ENCODE data around the gene N4BP3. TPM values are rescaled to one million over a fixed set of nuclear protein-coding genes. Genes with fewer than 3 reads are reported as not detected.

The N4BP3 gene
- total RNA-seq, 2 experiments from 2014 or later = 26.1 to 28.3 TPM

GRCh38 chr5:178170455-178170854, 57.1 kb downstream of the N4BP3 start:
- H3K4me3 ChIP-seq (ENCODE audit: low read depth, low read length, poor library complexity, severe bottlenecking) = no peak overlapping the region
- BruUV-seq (replicated peaks) = no TSS peak
- H3K79me2 ChIP-seq (ENCODE audit: insufficient read depth, low read depth, low read length) = no peaks in the 10 kb centered on the region
- H4K20me1 ChIP-seq (ENCODE audit: insufficient read depth, low read length) = no peaks in the 10 kb centered on the region
- H3K36me3 ChIP-seq (ENCODE audit: insufficient read depth, low read length) = no peaks in the 10 kb centered on the region
- ChIA-PET CTCF (ENCODE audit: unreplicated experiment) (no interaction called here), POLR2A (interaction anchor here (0.6 kb wide), 1 partner anchor 396 kb away, joined by 3 read pairs; no protein-coding TSS in a partner anchor)
- TF ChIP-seq CTCF (conservative IDR thresholded peaks at IDR 0.05; ENCODE audit: low read length) = no peak
- no peak for TF ChIP-seq EZH2phosphoT487 (IDR thresholded peaks at IDR 0.05; ENCODE audit: borderline replicate concordance, low read depth, low read length)
- intact Hi-C loops (cut with micrococcal nuclease; ENCODE audit: unreplicated experiment) = no loop called here
- no peak for DNase-seq (ENCODE audit: low spot score)
- no peak overlapping the region for H2AFZ ChIP-seq (ENCODE audit: low read length)
- no peaks in the 10 kb centered on the region for H3K9me2 ChIP-seq (ENCODE audit: insufficient read depth, low read length)
- peaks cover 5% of the 10 kb centered on the region for H3K4me1 ChIP-seq (ENCODE audit: insufficient read depth, low read length, poor library complexity, severe bottlenecking)
- no peak overlapping the region for H3K27ac ChIP-seq (ENCODE audit: low read depth, low read length, poor library complexity, severe bottlenecking)
- H3K4me2 ChIP-seq (ENCODE audit: low read length) = no peak overlapping the region
- H3K9me3 ChIP-seq (ENCODE audit: low read length) = no peaks in the 10 kb centered on the region

- Histone ChIP-seq H3K9me3 (ENCODE audit: low read length) (peaks cover 1% of the 10 kb centered on the region; the same call in 1 of the 2 replicates), H4K20me1 (ENCODE audit: insufficient read depth, low read length) (no peaks in the 10 kb centered on the region), H3K4me3 (ENCODE audit: low read depth, low read length, poor library complexity, severe bottlenecking) (no peak overlapping the region), H3K9me2 (ENCODE audit: insufficient read depth, low read length) (no peaks in the 10 kb centered on the region), H3K27ac (ENCODE audit: low read depth, low read length, poor library complexity, severe bottlenecking) (no peak overlapping the region), H3K36me3 (ENCODE audit: insufficient read depth, low read length) (no peaks in the 10 kb centered on the region), H3K4me1 (ENCODE audit: insufficient read depth, low read length, poor library complexity, severe bottlenecking) (no peaks in the 10 kb centered on the region), H3K79me2 (ENCODE audit: insufficient read depth, low read depth, low read length) (no peaks in the 10 kb centered on the region), H3K4me2 (ENCODE audit: low read length) (no peak overlapping the region), H2AFZ (ENCODE audit: low read length) (no peak overlapping the region)
- ChIA-PET CTCF (ENCODE audit: unreplicated experiment) (no interaction called here), POLR2A (interaction anchor here (0.6 kb wide), 1 partner anchor 10 kb away, joined by 3 read pairs; no protein-coding TSS in a partner anchor)
- TF ChIP-seq CTCF (conservative IDR thresholded peaks at IDR 0.05; ENCODE audit: low read length) = no peak
- TF ChIP-seq EZH2phosphoT487 (IDR thresholded peaks at IDR 0.05; ENCODE audit: borderline replicate concordance, low read depth, low read length) = no peak
- no TSS peak for BruUV-seq (replicated peaks)
- intact Hi-C loops (cut with micrococcal nuclease; ENCODE audit: unreplicated experiment) = no loop called here
- DNase-seq (ENCODE audit: low spot score) = no peak
These were observed 61.1 kb downstream of the N4BP3 start for GRCh38 chr5:178174456-178174855.

Other genes with a start within 250 kb of the N4BP3 start
- gene PROP1, start 117.3 kb upstream of the N4BP3 start, total RNA-seq (2014; rRNA removed; shearing (Covaris generic)) = not detected in 2 replicates
- gene PROP1, start 117.3 kb upstream of the N4BP3 start, total RNA-seq (2022) = not detected in 2 replicates
- gene RMND5B, start 17.5 kb downstream of the N4BP3 start, total RNA-seq (2014; rRNA removed; shearing (Covaris generic)) = 54.2 and 68.3 TPM in 2 replicates
- gene RMND5B, start 17.5 kb downstream of the N4BP3 start, total RNA-seq (2022) = 63.2 and 63.7 TPM in 2 replicates
- 309 and 344 TPM in 2 replicates for gene NHP2, start 40.4 kb downstream of the N4BP3 start, total RNA-seq (2014; rRNA removed; shearing (Covaris generic))
- 183 and 216 TPM in 2 replicates for gene NHP2, start 40.4 kb downstream of the N4BP3 start, total RNA-seq (2022)
- not detected in 2 replicates for gene GMCL2, start 73.8 kb downstream of the N4BP3 start, total RNA-seq (2014; rRNA removed; shearing (Covaris generic))
- gene GMCL2, start 73.8 kb downstream of the N4BP3 start, total RNA-seq (2022) = not detected in 2 replicates
- 146 and 184 TPM in 2 replicates for gene HNRNPAB, start 91.0 kb downstream of the N4BP3 start, total RNA-seq (2014; rRNA removed; shearing (Covaris generic))
- gene HNRNPAB, start 91.0 kb downstream of the N4BP3 start, total RNA-seq (2022) = 326 and 350 TPM in 2 replicates
- 69.7 and 86.3 TPM in 2 replicates for gene PHYKPL, start 119.3 kb downstream of the N4BP3 start, total RNA-seq (2014; rRNA removed; shearing (Covaris generic))
- gene PHYKPL, start 119.3 kb downstream of the N4BP3 start, total RNA-seq (2022) = 139 and 146 TPM in 2 replicates